ENCODE results near the gene ZEB2.

The ZEB2 gene

DNA sequence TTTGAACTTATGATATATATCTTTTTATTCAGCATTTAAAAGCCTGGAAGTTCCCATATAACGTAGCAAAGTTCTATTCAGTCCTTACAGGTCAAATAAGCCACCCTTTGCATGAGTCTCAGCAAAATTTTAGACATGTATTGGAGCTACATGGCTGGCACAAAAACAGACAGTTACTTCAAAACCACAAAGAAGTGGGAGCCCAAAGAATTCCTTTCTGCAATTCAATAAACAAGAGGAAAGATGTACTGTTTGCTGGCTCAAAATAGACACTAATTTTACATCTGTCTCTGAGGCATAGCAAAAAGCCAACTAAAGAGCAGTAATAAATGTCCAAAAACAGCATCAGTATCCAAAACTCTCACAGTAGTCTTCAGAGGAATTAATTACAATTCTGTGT lies 87.0 kb downstream of the ZEB2 start:
- TF ChIP-seq, protein P1, sequence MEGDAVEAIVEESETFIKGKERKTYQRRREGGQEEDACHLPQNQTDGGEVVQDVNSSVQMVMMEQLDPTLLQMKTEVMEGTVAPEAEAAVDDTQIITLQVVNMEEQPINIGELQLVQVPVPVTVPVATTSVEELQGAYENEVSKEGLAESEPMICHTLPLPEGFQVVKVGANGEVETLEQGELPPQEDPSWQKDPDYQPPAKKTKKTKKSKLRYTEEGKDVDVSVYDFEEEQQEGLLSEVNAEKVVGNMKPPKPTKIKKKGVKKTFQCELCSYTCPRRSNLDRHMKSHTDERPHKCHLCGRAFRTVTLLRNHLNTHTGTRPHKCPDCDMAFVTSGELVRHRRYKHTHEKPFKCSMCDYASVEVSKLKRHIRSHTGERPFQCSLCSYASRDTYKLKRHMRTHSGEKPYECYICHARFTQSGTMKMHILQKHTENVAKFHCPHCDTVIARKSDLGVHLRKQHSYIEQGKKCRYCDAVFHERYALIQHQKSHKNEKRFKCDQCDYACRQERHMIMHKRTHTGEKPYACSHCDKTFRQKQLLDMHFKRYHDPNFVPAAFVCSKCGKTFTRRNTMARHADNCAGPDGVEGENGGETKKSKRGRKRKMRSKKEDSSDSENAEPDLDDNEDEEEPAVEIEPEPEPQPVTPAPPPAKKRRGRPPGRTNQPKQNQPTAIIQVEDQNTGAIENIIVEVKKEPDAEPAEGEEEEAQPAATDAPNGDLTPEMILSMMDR (IDR thresholded peaks at IDR 0.05; ENCODE audit: low read length, missing control alignments), result no peak
- H3K4me3 ChIP-seq (replicated peaks; ENCODE audit: low read depth, low read length), result no peak overlapping the region
- DNase-seq (ENCODE audit: low read depth), result no peak

DNA sequence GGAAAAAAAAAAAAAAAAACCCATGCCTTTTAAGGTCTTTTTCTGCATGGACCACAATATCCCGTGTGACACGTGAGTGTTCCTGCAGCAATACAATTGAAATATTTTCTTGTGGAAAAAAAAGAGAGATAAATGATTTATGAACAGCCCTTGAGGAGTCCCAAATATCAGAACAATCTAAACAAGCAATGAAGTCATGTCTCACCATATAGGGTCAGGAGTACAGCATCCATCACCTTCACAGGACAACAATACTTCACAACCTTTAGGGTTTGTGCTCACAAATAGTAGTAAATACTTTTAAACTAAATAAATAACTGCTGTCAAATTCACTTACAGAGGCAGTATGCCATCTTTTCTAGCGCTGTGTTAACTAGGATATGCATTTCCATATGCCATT lies 87.9 kb downstream of the ZEB2 start:
- H3K4me3 ChIP-seq (replicated peaks; ENCODE audit: low read depth, low read length), result no peak overlapping the region
- peak; percentile 20 for DNase-seq (ENCODE audit: low read depth)
- TF ChIP-seq, protein P1 (IDR thresholded peaks at IDR 0.05; ENCODE audit: low read length, missing control alignments), result no peak

DNA sequence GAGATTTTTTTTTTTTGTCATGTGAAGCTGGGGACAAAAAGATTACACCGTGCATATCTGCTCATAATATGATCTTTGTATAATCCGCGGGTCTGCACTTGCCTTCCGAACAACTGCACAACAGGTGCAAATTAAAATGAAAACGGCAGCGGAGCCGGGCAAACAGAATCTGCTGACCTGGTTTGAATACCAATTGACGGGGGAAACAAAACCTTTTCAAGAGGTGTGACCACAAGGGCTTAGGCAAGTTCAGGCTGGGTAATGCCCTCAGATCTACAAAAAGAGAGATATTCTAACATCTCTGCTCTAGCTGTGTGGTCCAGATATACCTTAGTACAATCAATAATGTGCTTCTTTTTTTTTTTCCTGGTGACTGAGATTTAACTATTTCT lies 88.5 kb downstream of the ZEB2 start:
- H3K4me3 ChIP-seq (replicated peaks; ENCODE audit: low read depth, low read length), result no peak overlapping the region
- TF ChIP-seq, protein P1 (IDR thresholded peaks at IDR 0.05; ENCODE audit: low read length, missing control alignments), result no peak
- DNase-seq (ENCODE audit: low read depth), result no peak

DNA sequence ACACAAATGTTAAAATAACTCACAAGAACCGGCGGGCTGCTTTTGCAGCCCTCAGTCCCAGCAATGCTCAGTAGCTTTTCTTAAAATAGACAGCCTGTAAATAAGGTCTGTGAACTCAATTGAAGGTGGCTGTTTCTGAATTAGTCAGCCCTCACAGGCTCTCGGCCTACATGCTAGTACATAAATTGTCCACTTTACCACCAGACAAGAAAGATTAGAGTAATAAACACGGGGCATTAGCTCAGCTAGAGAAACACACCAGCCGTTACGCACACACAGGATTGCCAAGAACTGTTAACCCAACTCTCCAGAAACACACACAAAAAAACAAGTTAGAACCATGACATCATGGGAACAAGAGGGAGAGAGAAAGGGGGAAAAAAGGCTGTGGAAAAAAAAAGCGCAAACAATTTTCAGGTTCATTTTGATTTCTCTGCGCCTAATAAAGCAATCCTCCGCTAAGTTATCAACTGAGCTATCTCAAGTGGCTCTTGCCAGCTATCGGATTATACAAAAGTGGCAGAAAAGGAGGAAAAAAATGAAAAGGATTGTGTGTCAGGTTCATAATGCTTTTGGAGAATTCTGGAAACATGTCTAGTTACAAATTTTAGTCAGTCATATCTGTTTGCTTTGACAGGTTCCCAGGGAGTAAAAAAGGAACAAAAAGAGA lies 89.1 kb downstream of the ZEB2 start:
- TF ChIP-seq, protein P1 (IDR thresholded peaks at IDR 0.05; ENCODE audit: low read length, missing control alignments), result no peak
- H3K4me3 ChIP-seq (replicated peaks; ENCODE audit: low read depth, low read length), result no peak overlapping the region
- peak; percentile 63 for DNase-seq (ENCODE audit: low read depth)

DNA sequence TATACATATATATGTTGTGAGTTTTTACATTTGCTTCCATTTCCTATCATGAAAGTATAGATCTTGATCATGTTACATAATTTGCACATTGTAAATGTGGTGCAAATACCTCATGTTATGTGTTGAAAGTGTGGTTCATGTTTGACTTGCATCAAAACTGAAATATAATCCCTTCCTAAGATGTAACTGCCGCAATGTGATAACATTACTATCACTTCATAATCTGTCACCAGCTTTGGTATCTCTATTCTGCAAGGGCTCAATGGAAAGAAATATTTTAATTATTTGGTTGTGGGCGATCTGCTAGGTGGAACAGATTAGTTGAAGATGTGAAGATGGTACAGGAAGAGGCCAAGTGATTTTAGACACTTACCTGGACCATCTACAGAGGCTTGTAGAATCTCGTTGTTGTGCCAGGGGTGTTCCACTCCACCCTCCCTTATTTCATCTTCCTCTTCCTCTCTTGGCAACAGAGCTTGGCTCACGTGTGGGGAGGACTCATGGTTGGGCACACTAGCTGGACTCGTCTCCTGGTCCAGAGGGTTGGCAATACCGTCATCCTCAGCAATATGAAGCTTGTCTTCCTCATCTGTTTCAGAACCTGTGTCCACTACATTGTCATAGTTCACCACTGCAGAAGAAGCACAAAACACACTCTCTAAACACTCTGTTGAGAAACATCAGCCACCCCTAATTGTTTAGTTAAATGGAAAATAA lies 90.4 kb downstream of the ZEB2 start:
- TF ChIP-seq, protein P1 (IDR thresholded peaks at IDR 0.05; ENCODE audit: low read length, missing control alignments), result no peak
- DNase-seq (ENCODE audit: low read depth), result no peak
- H3K4me3 ChIP-seq (replicated peaks; ENCODE audit: low read depth, low read length), result no peak overlapping the region

DNA sequence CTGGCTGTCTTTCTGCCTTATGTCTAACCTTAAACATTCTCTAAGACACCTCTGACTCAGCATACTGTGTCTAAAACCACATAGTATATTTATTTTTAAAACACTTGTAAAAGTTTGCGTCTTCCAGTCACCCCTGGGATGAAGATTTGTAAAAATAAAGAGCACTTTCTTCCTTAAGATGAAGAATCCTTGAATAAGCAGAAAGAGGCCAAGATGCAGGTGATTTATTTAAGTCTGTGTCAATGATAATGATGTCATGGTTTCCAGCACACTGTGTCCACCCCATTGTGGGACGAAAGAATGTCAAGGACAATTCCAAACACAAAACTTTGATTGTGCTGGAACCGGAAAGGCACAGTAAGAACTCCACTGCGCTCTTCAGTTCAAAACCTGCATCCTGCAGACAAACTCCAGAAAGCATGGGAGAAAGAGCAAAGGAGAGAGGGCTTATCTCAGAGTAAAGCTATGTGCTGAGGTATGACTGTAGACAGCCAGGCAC lies 92.9 kb downstream of the ZEB2 start:
- no peak overlapping the region for H3K4me3 ChIP-seq (replicated peaks; ENCODE audit: low read depth, low read length)
- DNase-seq (ENCODE audit: low read depth), result peak; percentile 76
- TF ChIP-seq, protein P1 (IDR thresholded peaks at IDR 0.05; ENCODE audit: low read length, missing control alignments), result no peak

Measured in fibroblast of pulmonary artery (primary cell).